22Rv1 (cell line): ENCODE measurements around the gene UGT1A4.

Experiments
- H3K27ac ChIP-seq: fragments of 450-650 bp; 2 replicates; pipeline ENCODE4 v1.5.1; 2017
- CTCF ChIP-seq: fragments of 450-650 bp; IDR thresholded peaks from 2 replicates; pipeline ENCODE4 v1.5.1; 2017; ENCODE audit warnings: mild to moderate bottlenecking
- ZFX ChIP-seq: fragments of 450-650 bp; IDR thresholded peaks from 2 replicates; pipeline ENCODE4 v1.6.1; 2017; ENCODE audit warnings: antibody characterized with exemption, borderline replicate concordance

The UGT1A4 gene

GRCh38 chr2:233756429-233757081, 38.0 kb downstream of the UGT1A4 start:
- H3K27ac ChIP-seq, result peak overlapping the region; percentile 42; the same call in 1 of the 2 replicates
- TF ChIP-seq ZFX, result no peak
- no peak for TF ChIP-seq CTCF

- no peak for TF ChIP-seq ZFX
- no peak for TF ChIP-seq CTCF
- H3K27ac ChIP-seq, result peak overlapping the region; percentile 22; the same call in 1 of the 2 replicates
Measured at GRCh38 chr2:233758141-233758540, 39.6 kb downstream of the UGT1A4 start.

GRCh38 chr2:233758849-233759248, 40.3 kb downstream of the UGT1A4 start:
- H3K27ac ChIP-seq, result peak overlapping the region; percentile 70
- no peak for TF ChIP-seq ZFX
- no peak for TF ChIP-seq CTCF

- no peak for TF ChIP-seq CTCF
- TF ChIP-seq ZFX, result no peak
- peak within 1 kb of the TSS; percentile 70 for H3K27ac ChIP-seq
Measured at GRCh38 chr2:233760043-233760442, 41.5 kb downstream of the UGT1A4 start, which contains the start of gene UGT1A1. TSS of gene UGT1A1 (plus strand) at chr2:233760270. CDS start at chr2:233760288, 18 bp downstream.

GRCh38 chr2:233761040-233761769, 42.7 kb downstream of the UGT1A4 start:
- no peak for TF ChIP-seq ZFX
- no peak for TF ChIP-seq CTCF
- H3K27ac ChIP-seq, result peak overlapping the region; percentile 70; the same call in 1 of the 2 replicates

- H3K27ac ChIP-seq, result no peak overlapping the region
- TF ChIP-seq CTCF, result no peak
- TF ChIP-seq ZFX, result no peak
Measured at GRCh38 chr2:233764264-233764663, 45.7 kb downstream of the UGT1A4 start.

GRCh38 chr2:233764761-233765160, 46.2 kb downstream of the UGT1A4 start:
- TF ChIP-seq CTCF (no peak), ZFX (no peak)
- no peak overlapping the region for H3K27ac ChIP-seq
